Heart left ventricle (tissue), 16 donors: ENCODE data around the gene TMEM222. TPM values are rescaled to one million over a fixed set of nuclear protein-coding genes. Genes with fewer than 3 reads are reported as not detected.
A peak's percentile ranks its signal among the peaks of the same experiment; 100 is the strongest.
"Not testable (repeated sequence)": the region's sequence is repeated elsewhere in the genome, so short reads cannot be mapped to it uniquely, and the experiment has no call there.

ENCODE experiments used
- ATAC-seq, 4 donors: fragments of 200-7000 bp; cut with Tn5 transposase; one replicate each; pipeline ENCODE4 v1.9.1; 2020 to 2022; ENCODE audit warnings: moderate library complexity in 4 of 4, mild to moderate bottlenecking in 3 of 4, moderate number of reproducible peaks in 1 of 4
- DNase-seq, 5 donors: peaks; one replicate each; pipeline ENCODE4 v3.0.0-alpha.2; 2020
- H3K27ac ChIP-seq, 12 donors: fragments of 200-600 bp; sonication (generic) in 4 of 12; one replicate each; pipeline versions ENCODE4 v1.5.0 to v1.8.0; 2016 to 2022; ENCODE audit warnings: mild to moderate bottlenecking in 2 of 12
- H3K27me3 ChIP-seq, 9 donors: fragments of 200-600 bp; sonication (generic) in 2 of 9; one replicate each; pipeline versions ENCODE4 v1.5.1 to v1.8.0; 2016 to 2022; ENCODE audit warnings: mild to moderate bottlenecking in 3 of 9
- H3K36me3 ChIP-seq, 9 donors: fragments of 200-600 bp; sonication (generic) in 2 of 9; one replicate each; pipeline versions ENCODE4 v1.5.0 to v1.8.0; 2018 to 2022; ENCODE audit warnings: mild to moderate bottlenecking in 2 of 9
- H3K4me1 ChIP-seq, 12 donors: fragments of 200-600 bp; sonication (generic) in 4 of 12; one replicate each; pipeline versions ENCODE4 v1.5.0 to v1.8.0; 2016 to 2022; ENCODE audit warnings: mild to moderate bottlenecking in 3 of 12
- H3K4me3 ChIP-seq, 12 donors: fragments of 200-600 bp; sonication (generic) in 4 of 12; one replicate each; pipeline versions ENCODE4 v1.5.0 to v1.8.0; 2017 to 2022; ENCODE audit warnings: mild to moderate bottlenecking in 9 of 12, moderate library complexity in 4 of 12
- H3K9me3 ChIP-seq, 12 donors: fragments of 200-600 bp; sonication (generic) in 4 of 12; one replicate each; pipeline versions ENCODE4 v1.5.0 to v1.8.0; 2016 to 2022; ENCODE audit warnings: mild to moderate bottlenecking in 1 of 12
- POLR2A ChIP-seq, 2 donors: fragments of 450-650 bp; IDR thresholded peaks; one replicate each; pipeline ENCODE4 v1.6.1; 2017; ENCODE audit warnings: antibody characterized with exemption in 2 of 2, mild to moderate bottlenecking in 2 of 2, moderate library complexity in 2 of 2
- WGBS, 4 donors: extraction: QIAGEN DNeasy Blood & Tissue Kit in 2 of 4; methylation state at CpG; one replicate each; pipeline versions ENCODE4 v1.1.5 to v1.1.7; 2013 to 2018; 5-methylcytosine and 5-hydroxymethylcytosine counted together
- intact Hi-C, 10 donors: fragments of 100-400 bp; cut with DNase I; formaldehyde crosslinking; loops; one replicate each; pipeline versions ENCODE4 v1.11.1 to v1.14.2; 2022
- polyA plus RNA-seq, 2 donors: library from polyadenylated mRNA; stranded (reverse); fragments of 200-250 nt; gene quantifications; one replicate each; pipeline ENCODE4 v1.2.3, GENCODE V29; 2013
- total RNA-seq, 9 donors: library from RNA; depleted of rRNA in 2 of 9; stranded (reverse); fragments of >200 nt in 2 of 9; fragmentation: NEBNext Ultra II Directional in 3 of 9; extraction: Animal tissue kit (Norgen Biotek cat#: 25700) in 3 of 9; gene quantifications; one replicate each; pipeline versions ENCODE4 v1.1.0 to v1.2.4, GENCODE V29; 2016 to 2023
- TF ChIP-seq, protein P1 (sequence below), 12 donors: fragments of 200-600 bp; sonication (generic) in 4 of 12; IDR thresholded peaks; one replicate each; pipeline versions ENCODE4 v1.5.0 to v1.8.0; 2018 to 2022; ENCODE audit warnings: antibody characterized with exemption in 12 of 12, mild to moderate bottlenecking in 5 of 12
- donor health status: ischemic (EF 13 %, LVEDD 7.1; RV severe dilation, severe dysfunction).
- donor health status: healthy with polysubstance abuse.
- donor health status: DM: no; HTN: yes; CAD: no.
- donor health status: DM: no; HTN: no; CAD: no.
- donor health status: ischemic (EF 25% LVEDD 6.9; RV normal size, moderate dysfunction).
- donor health status: ischemic (EF 25% LVEDD 5.7; RV mildly dilated, moderate dysfunction).
- donor health status: healthy.
- donor health status: DM: yes; HTN: yes; CAD: no.
- donor health status: ischemic (EF 35%, LVEDD 5.7; RV mildly dilated, moderate dysfunction).
- donor health status: nonischemic (EF 11% LVEDD 7.7; RV severe dilation, severe dysfunction).
- donor health status: DM: yes; HTN: yes; CAD: no.
- donor health status: PGD.
- donor health status: ischemic (EF 29% LVEDD 5.4; RV normal size, mild dysfunction).
- donor health status: nonischemic (EF 23%, LVEDD 6.1; RV moderate dilation, normal function).

The TMEM222 gene
- total and polyA plus RNA-seq, 11 donors, result 18.1 to 49.3 (median 26.2) TPM

DNA sequence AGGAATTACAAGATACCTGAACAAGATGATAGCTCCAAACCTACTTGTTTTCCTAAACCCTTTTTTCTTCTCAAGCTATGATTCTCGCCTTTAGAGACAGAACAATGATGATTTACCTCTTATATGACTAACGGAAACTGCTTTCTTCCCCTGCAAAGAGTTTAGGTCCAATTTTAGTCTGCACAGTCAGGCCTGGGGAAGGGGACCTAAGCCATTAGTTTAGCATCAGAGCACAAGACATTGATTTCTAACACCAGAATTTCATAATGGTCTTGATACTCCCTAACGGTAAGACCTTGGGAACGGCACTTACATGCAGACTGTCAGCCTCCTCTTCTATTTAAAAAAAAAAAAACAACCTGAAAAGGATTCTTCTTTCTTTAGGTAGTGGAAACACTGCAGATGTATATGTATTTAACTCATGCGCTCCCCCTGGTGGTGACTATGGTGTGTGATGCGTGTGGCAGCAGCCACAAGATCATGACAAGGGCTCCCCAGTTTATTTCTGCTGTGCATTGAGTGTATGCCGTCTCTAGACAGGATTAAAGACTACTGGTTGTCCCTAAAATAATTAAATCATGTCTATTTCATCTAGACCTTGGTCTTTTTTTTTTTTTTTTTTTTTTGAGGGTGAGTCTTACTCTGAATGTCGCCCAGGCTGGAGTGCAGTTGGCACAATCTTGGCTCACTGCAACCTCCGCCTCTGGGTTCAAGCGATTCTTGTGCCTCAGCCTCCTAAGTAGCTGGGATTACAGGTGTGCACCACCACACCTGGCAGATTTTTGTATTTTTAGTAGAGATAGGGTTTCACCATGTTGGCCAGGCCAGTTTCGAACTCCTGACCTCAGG lies 37.3 kb upstream of the TMEM222 start:
- no peak for TF ChIP-seq POLR2A (IDR thresholded peaks at IDR 0.05)
- TF ChIP-seq, protein P1, sequence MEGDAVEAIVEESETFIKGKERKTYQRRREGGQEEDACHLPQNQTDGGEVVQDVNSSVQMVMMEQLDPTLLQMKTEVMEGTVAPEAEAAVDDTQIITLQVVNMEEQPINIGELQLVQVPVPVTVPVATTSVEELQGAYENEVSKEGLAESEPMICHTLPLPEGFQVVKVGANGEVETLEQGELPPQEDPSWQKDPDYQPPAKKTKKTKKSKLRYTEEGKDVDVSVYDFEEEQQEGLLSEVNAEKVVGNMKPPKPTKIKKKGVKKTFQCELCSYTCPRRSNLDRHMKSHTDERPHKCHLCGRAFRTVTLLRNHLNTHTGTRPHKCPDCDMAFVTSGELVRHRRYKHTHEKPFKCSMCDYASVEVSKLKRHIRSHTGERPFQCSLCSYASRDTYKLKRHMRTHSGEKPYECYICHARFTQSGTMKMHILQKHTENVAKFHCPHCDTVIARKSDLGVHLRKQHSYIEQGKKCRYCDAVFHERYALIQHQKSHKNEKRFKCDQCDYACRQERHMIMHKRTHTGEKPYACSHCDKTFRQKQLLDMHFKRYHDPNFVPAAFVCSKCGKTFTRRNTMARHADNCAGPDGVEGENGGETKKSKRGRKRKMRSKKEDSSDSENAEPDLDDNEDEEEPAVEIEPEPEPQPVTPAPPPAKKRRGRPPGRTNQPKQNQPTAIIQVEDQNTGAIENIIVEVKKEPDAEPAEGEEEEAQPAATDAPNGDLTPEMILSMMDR (IDR thresholded peaks at IDR 0.05), result peak; percentile 79 to 92 (median 88)
- intact Hi-C loops, result loop anchor here (1.0 to 10.0 kb wide), 15 partner anchors 82 to 242 kb away; no protein-coding TSS in a partner anchor
- no peak overlapping the region for H3K27ac ChIP-seq
- no peaks in the 10 kb centered on the region for H3K27me3 ChIP-seq
- 47 to 52% (median 50%) methylated on average over 11 of the region's 11 CpGs for WGBS, 4 donors
- DNase-seq, result peak; percentile 72 to 89 (median 79)
- H3K4me3 ChIP-seq, result no peak overlapping the region
- no peaks in the 10 kb centered on the region for H3K4me1 ChIP-seq
- H3K9me3 ChIP-seq, result no peaks in the 10 kb centered on the region
- peak in 3 of 4 donors; percentile 79 to 82 (median 80) for ATAC-seq
- H3K36me3 ChIP-seq, result peaks cover 0 to 55% (median 41%) of the 10 kb centered on the region in 9 donors

DNA sequence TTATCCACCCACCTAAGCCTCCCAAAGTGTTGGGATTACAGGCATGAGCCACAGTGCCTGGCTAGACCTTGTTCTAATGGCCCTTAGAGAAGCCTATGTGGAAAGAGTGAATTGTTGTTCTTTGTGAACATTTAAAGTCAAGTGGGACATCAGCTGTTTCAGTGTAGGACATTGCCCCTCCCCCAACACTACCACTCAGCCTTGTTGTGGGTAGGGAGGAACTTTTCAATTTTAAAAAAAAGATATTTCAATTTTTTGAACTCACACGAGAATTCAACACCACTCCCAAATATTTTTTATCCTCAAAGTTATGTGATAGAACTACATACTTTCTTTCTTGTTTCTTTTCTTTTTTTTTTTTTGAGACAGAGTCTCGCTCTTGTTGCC lies 36.7 kb upstream of the TMEM222 start:
- TF ChIP-seq, protein P1 (IDR thresholded peaks at IDR 0.05), result no peak
- TF ChIP-seq POLR2A (IDR thresholded peaks at IDR 0.05), result no peak
- no peak for DNase-seq
- no peak for ATAC-seq
- Histone ChIP-seq H3K4me3 (no peak overlapping the region), H3K36me3 (peaks cover 0 to 58% (median 44%) of the 10 kb centered on the region in 9 donors), H3K27me3 (no peaks in the 10 kb centered on the region), H3K27ac (no peak overlapping the region), H3K9me3 (no peaks in the 10 kb centered on the region), H3K4me1 (no peaks in the 10 kb centered on the region)
- 75 to 80% (median 77%) methylated on average over 2 of the region's 2 CpGs for WGBS, 4 donors
- intact Hi-C loops, result loop anchor here in 8 of 10 donors (1.0 to 10.0 kb wide), 7 partner anchors 86 to 240 kb away; no protein-coding TSS in a partner anchor

DNA sequence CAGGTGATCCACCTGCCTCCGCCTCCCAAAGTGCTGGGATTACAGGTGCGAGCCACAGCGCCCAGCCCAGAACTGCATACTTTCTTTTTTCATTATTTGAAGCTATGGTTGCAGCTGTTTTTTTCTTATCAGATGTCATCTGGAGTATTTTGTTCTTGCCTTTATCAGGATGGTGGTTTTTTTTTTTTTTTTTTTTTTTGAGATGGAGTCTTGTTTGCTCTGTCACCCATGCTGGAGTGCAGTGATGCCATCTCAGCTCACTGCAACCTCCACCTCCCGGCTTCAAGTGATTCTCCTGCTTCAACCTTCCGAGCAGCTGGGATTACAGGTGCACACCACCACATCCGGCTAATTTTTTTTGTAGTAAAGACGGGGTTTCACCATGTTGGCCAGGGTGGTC lies 36.1 kb upstream of the TMEM222 start:
- H3K4me1 ChIP-seq, DNase-seq, H3K27ac ChIP-seq, H3K27me3 ChIP-seq, ATAC-seq, H3K4me3 ChIP-seq, H3K9me3 ChIP-seq: not testable (repeated sequence)
- H3K36me3 ChIP-seq, result peaks cover 0 to 64% (median 48%) of the 10 kb centered on the region in 9 donors
- 93 to 97% (median 95%) methylated on average over 7 of the region's 7 CpGs for WGBS, 4 donors
- intact Hi-C loops, result loop anchor here in 8 of 10 donors (1.0 to 10.0 kb wide), 7 partner anchors 87 to 241 kb away; no protein-coding TSS in a partner anchor

DNA sequence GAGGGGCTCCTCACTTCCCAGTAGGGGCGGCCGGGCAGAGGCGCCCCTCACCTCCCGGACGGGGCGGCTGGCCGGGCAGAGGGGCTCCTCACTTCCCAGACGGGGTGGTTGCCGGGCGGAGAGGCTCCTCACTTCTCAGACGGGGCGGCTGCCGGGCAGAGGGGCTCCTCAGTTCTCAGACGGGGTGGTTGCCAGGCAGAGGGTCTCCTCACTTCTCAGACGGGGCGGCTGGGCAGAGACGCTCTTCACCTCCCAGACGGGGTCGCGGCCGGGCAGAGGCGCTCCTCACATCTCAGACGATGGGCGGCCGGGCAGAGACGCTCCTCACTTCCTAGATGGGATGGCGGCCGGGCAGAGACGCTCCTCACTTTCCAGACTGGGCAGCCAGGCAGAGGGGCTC lies 32.8 kb upstream of the TMEM222 start:
- H3K9me3 ChIP-seq, H3K4me1 ChIP-seq, H3K4me3 ChIP-seq, DNase-seq, H3K27ac ChIP-seq, ATAC-seq, H3K27me3 ChIP-seq: not testable (repeated sequence)
- H3K36me3 ChIP-seq, result peaks cover 0 to 75% (median 65%) of the 10 kb centered on the region in 9 donors
- WGBS, 4 donors, result 92 to 98% (median 98%) methylated on average over 15 to 29 of the region's 29 CpGs
- intact Hi-C loops, result loop anchor here in 3 of 10 donors (10.0 kb wide), 2 partner anchors 94 to 244 kb away; no protein-coding TSS in a partner anchor

DNA sequence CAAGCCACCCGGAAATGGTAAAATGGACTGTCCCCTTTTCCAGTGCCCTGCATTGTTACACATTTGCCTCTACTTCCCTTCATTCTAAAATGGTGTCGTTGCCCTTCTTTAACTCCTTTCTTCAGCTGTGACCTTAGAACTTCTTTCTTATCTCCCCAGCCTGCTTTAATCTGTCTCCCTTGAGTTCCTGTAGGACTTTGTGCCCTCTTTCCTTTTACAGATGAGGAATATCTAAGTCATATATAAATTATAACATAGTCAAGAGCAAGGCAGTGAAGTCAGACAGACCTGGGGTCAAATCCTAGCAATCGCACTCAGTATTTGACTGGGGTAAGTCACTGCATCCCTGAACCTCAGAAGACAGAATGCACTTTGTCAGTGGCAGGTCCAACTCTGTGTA lies 31.4 kb upstream of the TMEM222 start:
- H3K36me3 ChIP-seq, result peaks cover 0 to 83% (median 69%) of the 10 kb centered on the region in 9 donors
- no peak overlapping the region for H3K4me3 ChIP-seq
- H3K27me3 ChIP-seq, result no peaks in the 10 kb centered on the region
- intact Hi-C loops, result loop anchor here in 1 of 10 donors (10.0 kb wide), 1 partner anchor 374 kb away; no protein-coding TSS in a partner anchor
- no peak for ATAC-seq
- no peak overlapping the region for H3K27ac ChIP-seq
- H3K4me1 ChIP-seq, result peaks cover 0 to 5% (median 0%) of the 10 kb centered on the region in 12 donors
- TF ChIP-seq, protein P1 (IDR thresholded peaks at IDR 0.05), result no peak
- no peak for TF ChIP-seq POLR2A (IDR thresholded peaks at IDR 0.05)
- no peak for DNase-seq
- WGBS, 4 donors, result 87 to 95% (median 93%) methylated on average over 3 of the region's 3 CpGs
- no peaks in the 10 kb centered on the region for H3K9me3 ChIP-seq
